CD4-positive, alpha-beta memory T cell (primary cell): Measurements from ENCODE around the gene ELOVL6. TPM values are rescaled to one million over a fixed set of nuclear protein-coding genes. Genes with fewer than 3 reads are reported as not detected.

ENCODE experiments used
- CTCF ChIA-PET: fragments of 350-600 bp; sonication (Branson Sonifier 250); formaldehyde crosslinking; loops from one replicate; lab custom pipeline; 2021; ENCODE audit warnings: inconsistent platforms; ENCODE audit not compliant: partially characterized antibody; lab: Charles Lee
- POLR2A ChIA-PET: fragments of 350-600 bp; sonication (Branson Sonifier 250); formaldehyde crosslinking; loops from one replicate; lab custom pipeline; 2021; ENCODE audit not compliant: partially characterized antibody; lab: Charles Lee
- DNase-seq, 5 donors: peaks; one replicate each; pipeline versions ENCODE4 v3.0.0 to v3.0.0-alpha.2; 2020 to 2022; ENCODE audit warnings: mixed read lengths in 1 of 5
- H3K27ac ChIP-seq: one replicate; pipeline ENCODE4 v1.7.0; 2013; ENCODE audit warnings: low read depth, low read length
- H3K27me3 ChIP-seq: 2 replicates; pipeline ENCODE4 v1.7.0; 2013; ENCODE audit warnings: mild to moderate bottlenecking, low read length, moderate library complexity; ENCODE audit not compliant: insufficient read depth
- H3K36me3 ChIP-seq: 2 replicates; pipeline ENCODE4 v1.7.0; 2013; ENCODE audit warnings: mild to moderate bottlenecking, low read length, moderate library complexity; ENCODE audit not compliant: insufficient read depth
- H3K4me1 ChIP-seq: 2 replicates; pipeline ENCODE4 v1.7.0; 2013; ENCODE audit warnings: mild to moderate bottlenecking, low read length, moderate library complexity; ENCODE audit not compliant: insufficient read depth
- H3K4me3 ChIP-seq, 2 donors: one replicate each; pipeline ENCODE4 v1.7.0; 2013; ENCODE audit warnings: low read length in 2 of 2, mild to moderate bottlenecking in 1 of 2
- H3K9me3 ChIP-seq, 2 donors: one replicate each; pipeline ENCODE4 v1.7.0; 2013; ENCODE audit warnings: low read length in 2 of 2, control low read depth in 1 of 2; ENCODE audit not compliant: control insufficient read depth in 1 of 2
- H3K27ac Mint-ChIP-seq, 7 donors: one replicate each; pipeline ENCODE4 v1.8.0; 2020 to 2021; ENCODE audit warnings: mixed read lengths in 7 of 7, mild to moderate bottlenecking in 6 of 7, inconsistent platforms in 3 of 7, moderate library complexity in 3 of 7
- H3K27me3 Mint-ChIP-seq, 2 donors: one replicate each; pipeline ENCODE4 v1.8.0; 2020 to 2021; ENCODE audit warnings: mixed read lengths in 2 of 2
- H3K36me3 Mint-ChIP-seq, 2 donors: one replicate each; pipeline ENCODE4 v1.8.0; 2020 to 2021; ENCODE audit warnings: mixed read lengths in 2 of 2, inconsistent platforms in 1 of 2, mild to moderate bottlenecking in 1 of 2
- H3K4me1 Mint-ChIP-seq, 4 donors: one replicate each; pipeline ENCODE4 v1.8.0; 2020 to 2021; ENCODE audit warnings: mixed read lengths in 4 of 4, mild to moderate bottlenecking in 1 of 4
- H3K4me3 Mint-ChIP-seq, 8 donors: one replicate each; pipeline ENCODE4 v1.8.0; 2020 to 2021; ENCODE audit warnings: mixed read lengths in 8 of 8, mild to moderate bottlenecking in 7 of 8, moderate library complexity in 6 of 8, inconsistent platforms in 3 of 8
- H3K9me3 Mint-ChIP-seq, 8 donors: one replicate each; pipeline ENCODE4 v1.8.0; 2020 to 2021; ENCODE audit warnings: mixed read lengths in 8 of 8, mild to moderate bottlenecking in 5 of 8, inconsistent platforms in 3 of 8, moderate library complexity in 1 of 8
- intact Hi-C: fragments of 100-400 bp; cut with micrococcal nuclease; formaldehyde crosslinking; loops from one replicate; pipeline ENCODE4 v1.15.1; 2023
- polyA plus RNA-seq, 2 donors: library from polyadenylated mRNA; unstranded; fragments of 300-500 nt; fragmentation: Illumina TruSeq; gene quantifications; one replicate each; pipeline ENCODE4 v1.2.3, GENCODE V29; 2021
- total RNA-seq, 2 experiments: library from RNA; stranded (reverse); gene quantifications; one replicate each; pipeline ENCODE4 v1.2.3, GENCODE V29; 2021

ELOVL6 gene
- total and polyA plus RNA-seq, 4 experiments from 2014 or later: 1.1 to 3.4 (median 2.3) TPM

DNA sequence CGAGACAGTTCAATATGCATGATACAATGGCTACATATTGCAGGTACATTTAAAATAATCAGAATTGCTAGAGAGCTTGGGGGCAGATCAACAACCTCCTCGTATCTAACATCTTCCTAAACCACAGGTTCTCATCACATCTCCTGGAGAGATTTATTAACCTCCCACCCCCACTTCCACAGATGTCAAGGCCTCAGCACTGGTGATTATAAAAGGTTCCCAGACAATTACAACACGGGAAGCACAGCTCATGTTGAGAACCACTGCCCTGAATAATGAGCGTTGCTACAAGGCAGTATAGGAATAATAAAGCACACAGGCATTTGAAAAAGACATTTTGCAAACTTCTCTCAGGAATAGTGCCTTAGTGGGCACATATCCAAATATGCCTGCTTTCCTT is 42.8 kb downstream of the ELOVL6 start:
- intact Hi-C loops: no loop called here
- H3K4me3 Mint-ChIP-seq: no peak overlapping the region
- CTCF ChIA-PET: no interaction called here

GRCh38 chr4:110154582-110154981 is 43.8 kb downstream of the ELOVL6 start:
- intact Hi-C loops: no loop called here
- CTCF ChIA-PET: interaction anchor here (1.7 to 2.3 kb wide), 3 partner anchors 8 to 11 kb away, joined by 4 to 8 read pairs (median 7); no protein-coding TSS in a partner anchor

More for the DNA sequence above, 42.8 kb downstream of the ELOVL6 start:
- H3K4me1 Mint-ChIP-seq: no peaks in the 10 kb centered on the region
- H3K27me3 Mint-ChIP-seq: no peaks in the 10 kb centered on the region
- no peaks in the 10 kb centered on the region for H3K36me3 Mint-ChIP-seq
- H3K4me3 ChIP-seq: no peak overlapping the region
- no peaks in the 10 kb centered on the region for H3K9me3 Mint-ChIP-seq
- POLR2A ChIA-PET: no interaction called here
- no peaks in the 10 kb centered on the region for H3K36me3 ChIP-seq
- no peaks in the 10 kb centered on the region for H3K4me1 ChIP-seq
- no peak overlapping the region for H3K27ac Mint-ChIP-seq
- no peak for DNase-seq
- no peak overlapping the region for H3K27ac ChIP-seq
- H3K9me3 ChIP-seq: no peaks in the 10 kb centered on the region
- no peaks in the 10 kb centered on the region for H3K27me3 ChIP-seq

GRCh38 chr4:110152386-110152785 is 46.0 kb downstream of the ELOVL6 start:
- CTCF ChIA-PET: interaction anchor here (1.2 to 2.3 kb wide), 3 partner anchors 8 to 28 kb away, joined by 3 to 8 read pairs (median 7); no protein-coding TSS in a partner anchor
- no peak overlapping the region for H3K27ac Mint-ChIP-seq
- H3K4me1 Mint-ChIP-seq: no peaks in the 10 kb centered on the region
- H3K27me3 Mint-ChIP-seq: no peaks in the 10 kb centered on the region
- no peaks in the 10 kb centered on the region for H3K36me3 Mint-ChIP-seq
- POLR2A ChIA-PET: no interaction called here
- Histone ChIP-seq H3K36me3 (no peaks in the 10 kb centered on the region), H3K4me1 (no peaks in the 10 kb centered on the region), H3K9me3 (no peaks in the 10 kb centered on the region), H3K27me3 (no peaks in the 10 kb centered on the region), H3K27ac (no peak overlapping the region), H3K4me3 (no peak overlapping the region)
- DNase-seq: no peak
- intact Hi-C loops: no loop called here
- no peak overlapping the region for H3K4me3 Mint-ChIP-seq
- H3K9me3 Mint-ChIP-seq: no peaks in the 10 kb centered on the region

More at GRCh38 chr4:110154582-110154981, 43.8 kb downstream of the ELOVL6 start:
- Mint-ChIP-seq H3K36me3 (no peaks in the 10 kb centered on the region), H3K27ac (no peak overlapping the region), H3K4me1 (no peaks in the 10 kb centered on the region), H3K27me3 (no peaks in the 10 kb centered on the region), H3K4me3 (no peak overlapping the region), H3K9me3 (no peaks in the 10 kb centered on the region)
- Histone ChIP-seq H3K36me3 (no peaks in the 10 kb centered on the region), H3K27me3 (no peaks in the 10 kb centered on the region), H3K4me1 (no peaks in the 10 kb centered on the region), H3K9me3 (no peaks in the 10 kb centered on the region), H3K27ac (no peak overlapping the region), H3K4me3 (no peak overlapping the region)
- no peak for DNase-seq
- POLR2A ChIA-PET: no interaction called here

- no peaks in the 10 kb centered on the region for H3K27me3 ChIP-seq
- H3K9me3 ChIP-seq: no peaks in the 10 kb centered on the region
- no peak overlapping the region for H3K4me3 ChIP-seq
- H3K27ac ChIP-seq: no peak overlapping the region
- Mint-ChIP-seq H3K9me3 (no peaks in the 10 kb centered on the region), H3K36me3 (no peaks in the 10 kb centered on the region), H3K4me1 (peaks cover 0 to 1% (median 0%) of the 10 kb centered on the region in 4 donors), H3K27me3 (no peaks in the 10 kb centered on the region), H3K27ac (no peak overlapping the region), H3K4me3 (no peak overlapping the region)
- intact Hi-C loops: no loop called here
- ChIA-PET POLR2A (no interaction called here), CTCF (no interaction called here)
- no peak for DNase-seq
- H3K4me1 ChIP-seq: no peaks in the 10 kb centered on the region
- no peaks in the 10 kb centered on the region for H3K36me3 ChIP-seq
These were observed 49.3 kb downstream of the ELOVL6 start for GRCh38 chr4:110149089-110149488.

GRCh38 chr4:110142461-110142860 is 56.0 kb downstream of the ELOVL6 start:
- no peaks in the 10 kb centered on the region for H3K27me3 ChIP-seq
- POLR2A ChIA-PET: no interaction called here
- Mint-ChIP-seq H3K4me1 (peaks cover 0 to 4% (median 0%) of the 10 kb centered on the region in 4 donors), H3K36me3 (no peaks in the 10 kb centered on the region), H3K27ac (no peak overlapping the region), H3K9me3 (no peaks in the 10 kb centered on the region), H3K4me3 (no peak overlapping the region), H3K27me3 (no peaks in the 10 kb centered on the region)
- no peaks in the 10 kb centered on the region for H3K4me1 ChIP-seq
- H3K27ac ChIP-seq: no peak overlapping the region
- no peaks in the 10 kb centered on the region for H3K9me3 ChIP-seq
- CTCF ChIA-PET: no interaction called here
- H3K36me3 ChIP-seq: no peaks in the 10 kb centered on the region
- H3K4me3 ChIP-seq: no peak overlapping the region
- DNase-seq: no peak
- intact Hi-C loops: no loop called here

GRCh38 chr4:110139815-110140214 is 58.6 kb downstream of the ELOVL6 start:
- H3K27ac ChIP-seq: no peak overlapping the region
- H3K4me1 ChIP-seq: no peaks in the 10 kb centered on the region
- H3K27me3 ChIP-seq: no peaks in the 10 kb centered on the region
- Mint-ChIP-seq H3K4me3 (no peak overlapping the region), H3K4me1 (peaks cover 0 to 3% (median 0%) of the 10 kb centered on the region in 4 donors), H3K27ac (no peak overlapping the region), H3K27me3 (no peaks in the 10 kb centered on the region), H3K36me3 (no peaks in the 10 kb centered on the region), H3K9me3 (no peaks in the 10 kb centered on the region)
- ChIA-PET CTCF (no interaction called here), POLR2A (no interaction called here)
- H3K9me3 ChIP-seq: no peaks in the 10 kb centered on the region
- no peak for DNase-seq
- intact Hi-C loops: no loop called here
- no peak overlapping the region for H3K4me3 ChIP-seq
- no peaks in the 10 kb centered on the region for H3K36me3 ChIP-seq

GRCh38 chr4:110139111-110139510 is 59.3 kb downstream of the ELOVL6 start:
- Mint-ChIP-seq H3K4me3 (no peak overlapping the region), H3K9me3 (no peaks in the 10 kb centered on the region), H3K36me3 (no peaks in the 10 kb centered on the region), H3K27me3 (no peaks in the 10 kb centered on the region), H3K4me1 (peaks cover 0 to 3% (median 0%) of the 10 kb centered on the region in 4 donors), H3K27ac (no peak overlapping the region)
- no peaks in the 10 kb centered on the region for H3K4me1 ChIP-seq
- H3K27ac ChIP-seq: no peak overlapping the region
- ChIA-PET CTCF (no interaction called here), POLR2A (no interaction called here)
- no peaks in the 10 kb centered on the region for H3K9me3 ChIP-seq
- no peak overlapping the region for H3K4me3 ChIP-seq
- no peaks in the 10 kb centered on the region for H3K36me3 ChIP-seq
- no peak for DNase-seq
- intact Hi-C loops: no loop called here
- no peaks in the 10 kb centered on the region for H3K27me3 ChIP-seq
